HCT116 (cell line): ENCODE measurements around the gene OR5H2. TPM values are rescaled to one million over a fixed set of nuclear protein-coding genes. Genes with fewer than 3 reads are reported as not detected.

Experiments
- ATAC-seq: fragments of 200-7000 bp; cut with Tn5 transposase; 2 replicates; pipeline ENCODE4 v1.9.1; 2020; ENCODE audit warnings: mild to moderate bottlenecking, moderate library complexity
- BruUV-seq: library from RNA; stranded (reverse); fragments of 400-500 nt; replicated peaks from 2 replicates; lab custom pipeline; 2021; lab: Mats Ljungman, UMichigan
- CTCF ChIA-PET: fragments of 300-600 bp; sonication (Branson Sonifier 250); formaldehyde crosslinking; loops from one replicate; lab custom pipeline; 2021; ENCODE audit warnings: antibody characterized with exemption; lab: Charles Lee
- POLR2A ChIA-PET: fragments of 300-600, 350-600 bp; sonication (Branson Sonifier 250); formaldehyde crosslinking; loops from one replicate; lab custom pipeline; 2021; ENCODE audit warnings: antibody characterized with exemption; lab: Charles Lee
- RAD21 ChIA-PET, 2 experiments: fragments of 300-600 bp; sonication (Branson Sonifier 250); formaldehyde crosslinking; loops; one replicate each; lab custom pipeline; 2023; ENCODE audit warnings: low total read pairs in 2 of 2; ENCODE audit not compliant: uncharacterized antibody in 2 of 2, unreplicated experiment in 2 of 2, low non-redundant PET in 1 of 2; lab: Charles Lee
- DNase-seq: peaks from one replicate; pipeline ENCODE4 v3.0.0-alpha.2; 2010; ENCODE audit warnings: low read depth, low spot score
- H2AFZ ChIP-seq: fragments of 200-600 bp; shearing (Covaris generic), sonication (generic); 2 replicates; pipeline ENCODE4 v1.6.1; 2017; ENCODE audit warnings: low read depth, mixed run types, mixed read lengths, antibody characterized with exemption, low read length; ENCODE audit not compliant: poor library complexity, severe bottlenecking
- H3K27ac ChIP-seq: 2 replicates; pipeline ENCODE4 v1.5.1; 2012; ENCODE audit warnings: low read depth, low read length
- H3K27me3 ChIP-seq: fragments of 200-600 bp; sonication (generic); 2 replicates; pipeline ENCODE4 v1.6.1; 2016; ENCODE audit warnings: mixed run types, low read length, mixed read lengths; ENCODE audit not compliant: insufficient read depth
- H3K36me3 ChIP-seq, 2 experiments: fragments of 200-500 bp in 1 of 2; fragments of 200-600 bp in 1 of 2; sonication (Bioruptor generic) in 1 of 2; sonication (generic) in 1 of 2; 2 replicates each; pipeline versions ENCODE4 v1.5.1 to v1.6.1; 2014 to 2016; ENCODE audit warnings: low read length in 2 of 2, inconsistent platforms in 1 of 2, mixed read lengths in 1 of 2, mixed run types in 1 of 2; ENCODE audit not compliant: insufficient read depth in 2 of 2, control insufficient read depth in 1 of 2
- H3K4me1 ChIP-seq, 2 experiments: fragments of 200-600 bp in 1 of 2; sonication (generic) in 1 of 2; 2 replicates each; pipeline versions ENCODE4 v1.5.1 to v1.6.1; 2012 to 2017; ENCODE audit warnings: low read length in 2 of 2, inconsistent platforms in 1 of 2, mild to moderate bottlenecking in 1 of 2, mixed read lengths in 1 of 2, mixed run types in 1 of 2, moderate library complexity in 1 of 2; ENCODE audit not compliant: insufficient read depth in 2 of 2, control insufficient read depth in 1 of 2
- H3K4me2 ChIP-seq: fragments of 200-600 bp; sonication (generic); 2 replicates; pipeline ENCODE4 v1.6.1; 2017; ENCODE audit warnings: mixed run types, low read length, mixed read lengths
- H3K4me3 ChIP-seq, 2 experiments: fragments of 200-600 bp in 1 of 2; sonication (generic) in 1 of 2; replicated peaks in 1 of 2; 2 replicates each; pipeline ENCODE4 v1.5.1; 2011 to 2016; ENCODE audit warnings: low read length in 2 of 2, control low read depth in 1 of 2, low read depth in 1 of 2, mild to moderate bottlenecking in 1 of 2, mixed read lengths in 1 of 2, mixed run types in 1 of 2
- H3K79me2 ChIP-seq: fragments of 200-600 bp; sonication (generic); 2 replicates; pipeline ENCODE4 v1.6.1; 2017; ENCODE audit warnings: mild to moderate bottlenecking, mixed run types, low read length, moderate library complexity, mixed read lengths; ENCODE audit not compliant: insufficient read depth
- H3K9ac ChIP-seq: fragments of 200-600 bp; sonication (generic); 2 replicates; pipeline ENCODE4 v1.6.1; 2016; ENCODE audit warnings: low read length, mixed read lengths
- H3K9me2 ChIP-seq: fragments of 200-600 bp; sonication (generic), shearing (Covaris generic); 2 replicates; pipeline ENCODE4 v1.6.1; 2017; ENCODE audit warnings: mixed run types, mild to moderate bottlenecking, moderate library complexity; ENCODE audit not compliant: insufficient read depth
- H3K9me3 ChIP-seq, 2 experiments: fragments of 200-500 bp in 1 of 2; fragments of 200-600 bp in 1 of 2; sonication (Bioruptor generic) in 1 of 2; sonication (generic) in 1 of 2; 2 replicates each; pipeline ENCODE4 v1.6.1; 2014 to 2017; ENCODE audit warnings: low read length in 2 of 2, mixed read lengths in 2 of 2, inconsistent platforms in 1 of 2, low read depth in 1 of 2, mild to moderate bottlenecking in 1 of 2, mixed run types in 1 of 2, moderate library complexity in 1 of 2; ENCODE audit not compliant: control insufficient read depth in 1 of 2, insufficient read depth in 1 of 2
- H4K20me1 ChIP-seq: fragments of 200-600 bp; sonication (generic), shearing (Covaris generic); 2 replicates; pipeline ENCODE4 v1.6.1; 2017; ENCODE audit warnings: mixed run types, mild to moderate bottlenecking, moderate library complexity; ENCODE audit not compliant: insufficient read depth
- CBX3 ChIP-seq: IDR thresholded peaks from 2 replicates; pipeline ENCODE4 v1.6.1; 2012; ENCODE audit warnings: low read depth
- ELF1 ChIP-seq: IDR thresholded peaks from 2 replicates; pipeline ENCODE4 v1.6.1; 2012; ENCODE audit warnings: low read depth, borderline replicate concordance
- FOSL1 ChIP-seq: IDR thresholded peaks from 2 replicates; pipeline ENCODE4 v1.6.1; 2012; ENCODE audit warnings: low read depth
- POLR2AphosphoS5 ChIP-seq: IDR thresholded peaks from 2 replicates; pipeline ENCODE4 v1.6.1; 2011; ENCODE audit warnings: mild to moderate bottlenecking, low read depth, low read length, moderate library complexity
- SIN3A ChIP-seq: IDR thresholded peaks from 2 replicates; pipeline ENCODE4 v1.6.1; 2012; ENCODE audit warnings: low read depth
- SRF ChIP-seq: IDR thresholded peaks from 2 replicates; pipeline ENCODE4 v1.6.1; 2012; ENCODE audit warnings: low read depth
- TCF7L2 ChIP-seq: IDR thresholded peaks from 2 replicates; pipeline ENCODE4 v1.7.0; 2011; ENCODE audit warnings: borderline replicate concordance, inconsistent platforms; ENCODE audit not compliant: insufficient read depth, insufficient read length; ENCODE audit errors: extremely low read depth
- YY1 ChIP-seq: IDR thresholded peaks from 2 replicates; pipeline ENCODE4 v1.6.1; 2011; ENCODE audit warnings: low read length, low read depth, moderate library complexity, mild to moderate bottlenecking; ENCODE audit not compliant: insufficient replicate concordance; ENCODE audit errors: extremely low read depth
- ZNF274 ChIP-seq: fragments of 200-500 bp; sonication (Bioruptor generic); IDR thresholded peaks from 2 replicates; pipeline ENCODE4 v1.6.1; 2014; ENCODE audit warnings: mild to moderate bottlenecking, low read depth, low read length, inconsistent platforms
- intact Hi-C: fragments of 100-400 bp; cut with micrococcal nuclease; formaldehyde crosslinking; loops from 2 replicates; pipeline ENCODE4 v1.10.0; 2022
- total RNA-seq: library from RNA; stranded (reverse); gene quantifications from one replicate; pipeline ENCODE4 v1.2.1, GENCODE V29; 2021; ENCODE audit not compliant: unreplicated experiment
- TF ChIP-seq, protein P1 (sequence below), 3 experiments: fragments of 200-600 bp in 1 of 3; sonication (generic) in 1 of 3; IDR thresholded peaks in 2 of 3; conservative IDR thresholded peaks in 1 of 3; 2 replicates each; pipeline ENCODE4 v1.5.1; 2012 to 2017; ENCODE audit warnings: low read depth in 2 of 3, low read length in 2 of 3, antibody characterized with exemption in 1 of 3, borderline replicate concordance in 1 of 3, control low read depth in 1 of 3, mild to moderate bottlenecking in 1 of 3, mixed read lengths in 1 of 3, mixed run types in 1 of 3, moderate library complexity in 1 of 3; ENCODE audit not compliant: insufficient read depth in 1 of 3
- TF ChIP-seq, protein P2 (sequence below): IDR thresholded peaks from 2 replicates; pipeline ENCODE4 v1.6.1; 2012

The OR5H2 gene
- total RNA-seq, 1 experiment from 2014 or later, result not detected

DNA sequence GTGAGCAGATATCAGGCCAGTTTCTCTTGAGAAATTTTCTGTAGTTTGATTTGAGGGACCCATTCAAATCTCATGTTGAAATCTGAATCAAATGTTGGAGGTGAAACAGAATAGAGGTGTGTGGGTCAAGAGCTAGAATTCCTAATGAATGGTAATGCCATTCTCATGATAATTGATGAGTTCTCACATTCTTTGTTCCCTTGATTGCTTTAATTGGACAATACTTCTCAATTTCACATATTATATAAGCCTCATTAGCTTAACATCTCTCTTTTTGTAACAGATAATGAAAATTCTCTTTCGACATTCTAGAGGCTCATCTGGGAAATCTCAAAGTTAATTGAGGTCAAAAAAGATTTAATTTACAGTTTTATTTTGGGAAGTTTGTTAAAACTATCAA, 40.1 kb upstream of the OR5H2 start:
- DNase-seq (no peak), ATAC-seq (no peak)
- CTCF ChIA-PET, result no interaction called here
- TF ChIP-seq TCF7L2, result no peak
- TF ChIP-seq SRF, result no peak
- no peak for TF ChIP-seq CBX3
- TF ChIP-seq, protein P1, sequence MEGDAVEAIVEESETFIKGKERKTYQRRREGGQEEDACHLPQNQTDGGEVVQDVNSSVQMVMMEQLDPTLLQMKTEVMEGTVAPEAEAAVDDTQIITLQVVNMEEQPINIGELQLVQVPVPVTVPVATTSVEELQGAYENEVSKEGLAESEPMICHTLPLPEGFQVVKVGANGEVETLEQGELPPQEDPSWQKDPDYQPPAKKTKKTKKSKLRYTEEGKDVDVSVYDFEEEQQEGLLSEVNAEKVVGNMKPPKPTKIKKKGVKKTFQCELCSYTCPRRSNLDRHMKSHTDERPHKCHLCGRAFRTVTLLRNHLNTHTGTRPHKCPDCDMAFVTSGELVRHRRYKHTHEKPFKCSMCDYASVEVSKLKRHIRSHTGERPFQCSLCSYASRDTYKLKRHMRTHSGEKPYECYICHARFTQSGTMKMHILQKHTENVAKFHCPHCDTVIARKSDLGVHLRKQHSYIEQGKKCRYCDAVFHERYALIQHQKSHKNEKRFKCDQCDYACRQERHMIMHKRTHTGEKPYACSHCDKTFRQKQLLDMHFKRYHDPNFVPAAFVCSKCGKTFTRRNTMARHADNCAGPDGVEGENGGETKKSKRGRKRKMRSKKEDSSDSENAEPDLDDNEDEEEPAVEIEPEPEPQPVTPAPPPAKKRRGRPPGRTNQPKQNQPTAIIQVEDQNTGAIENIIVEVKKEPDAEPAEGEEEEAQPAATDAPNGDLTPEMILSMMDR (IDR thresholded peaks at IDR 0.05 in 2 of 3, conservative IDR thresholded peaks at IDR 0.05 in 1 of 3; ENCODE audit: borderline replicate concordance in 1 of 3, insufficient read depth in 1 of 3, low read depth in 2 of 3, low read length in 2 of 3), result no peak
- no peak for TF ChIP-seq ZNF274
- TF ChIP-seq SIN3A, result no peak
- no peak for TF ChIP-seq POLR2AphosphoS5
- TF ChIP-seq YY1, result no peak
- TF ChIP-seq ELF1, result no peak
- TF ChIP-seq FOSL1, result no peak
- TF ChIP-seq, protein P2, sequence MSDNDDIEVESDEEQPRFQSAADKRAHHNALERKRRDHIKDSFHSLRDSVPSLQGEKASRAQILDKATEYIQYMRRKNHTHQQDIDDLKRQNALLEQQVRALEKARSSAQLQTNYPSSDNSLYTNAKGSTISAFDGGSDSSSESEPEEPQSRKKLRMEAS, result no peak
- Histone ChIP-seq H3K27me3 (peaks cover 3% of the 10 kb centered on the region; the same call in 1 of the 2 replicates), H3K4me3 (no peak overlapping the region), H3K79me2 (no peaks in the 10 kb centered on the region), H3K36me3 (no peaks in the 10 kb centered on the region), H3K4me2 (no peak overlapping the region), H3K4me1 (no peaks in the 10 kb centered on the region), H3K9me2 (no peaks in the 10 kb centered on the region), H3K9ac (no peak overlapping the region), H4K20me1 (no peaks in the 10 kb centered on the region), H3K27ac (no peak overlapping the region), H2AFZ (no peak overlapping the region), H3K9me3 (no peaks in the 10 kb centered on the region)
- intact Hi-C loops, result no loop called here
- POLR2A ChIA-PET, result no interaction called here
- BruUV-seq, result no TSS peak
- RAD21 ChIA-PET, result no interaction called here
